Measurements from ENCODE around the gene MMP15.

- TF ChIP-seq CTCF (IDR thresholded peaks at IDR 0.05) (no peak), EZH2phosphoT487 (IDR thresholded peaks at IDR 0.05) (no peak)
Observed at GRCh38 chr16:57982385-57982784, 43.2 kb upstream of the MMP15 start.

Measured in neural progenitor cell (in vitro differentiated cells).